HG03457 (cell line): Measurements from ENCODE around the gene FTH1.
"Not testable (repeated sequence)": the region's sequence is repeated elsewhere in the genome, so short reads cannot be mapped to it uniquely, and the experiment has no call there.

Experiments used
- ATAC-seq: cut with Tn5 transposase; IDR thresholded peaks from one replicate; pipeline ENCODE4 v1.9.1; 2021; ENCODE audit warnings: moderate number of reproducible peaks; ENCODE audit not compliant: unreplicated experiment

FTH1 gene

DNA sequence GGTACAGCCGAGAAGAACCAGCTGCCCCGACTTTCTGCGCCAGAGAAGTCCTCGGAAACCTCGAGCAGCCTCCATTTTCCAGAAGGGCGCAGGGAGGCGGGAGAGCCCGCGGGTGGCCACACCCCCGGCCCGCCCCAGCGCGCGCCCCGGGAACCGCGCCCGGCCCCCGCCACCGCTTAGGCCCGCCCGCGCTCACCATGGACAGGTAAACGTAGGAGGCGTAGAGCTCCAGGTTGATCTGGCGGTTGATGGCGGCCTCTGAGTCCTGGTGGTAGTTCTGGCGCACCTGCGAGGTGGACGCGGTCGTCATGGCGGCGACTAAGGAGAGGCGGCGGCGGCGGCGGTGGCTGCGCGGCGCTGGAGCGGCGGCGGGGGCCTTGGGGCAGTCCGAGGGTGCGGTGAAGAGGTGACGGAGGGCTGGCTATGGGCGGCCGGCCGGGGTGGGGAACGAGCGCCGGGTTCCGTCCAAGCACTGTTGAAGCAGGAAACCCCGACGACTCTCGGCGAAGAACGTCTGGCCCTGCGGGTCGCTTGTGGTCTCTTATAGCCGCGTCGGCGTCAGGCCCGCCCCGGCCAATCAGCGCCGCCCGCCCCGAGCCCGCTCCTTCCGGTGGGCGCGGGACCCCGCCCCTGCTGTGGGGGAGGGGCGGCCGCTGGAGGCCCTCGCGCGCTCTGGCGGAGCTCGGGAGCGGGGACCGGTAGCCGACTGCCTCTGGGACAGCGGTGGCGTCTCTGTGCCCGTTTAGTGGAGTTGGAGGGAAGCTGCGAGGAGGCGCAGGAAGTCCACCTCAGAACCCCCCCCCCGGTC lies at the start of gene FTH1:
Gene FTH1, minus strand, starts transcription at position 519 of the 808 bp plus-strand sequence. Its CDS starts 209 bp downstream, at position 310.
- peak; percentile 41 for ATAC-seq

DNA sequence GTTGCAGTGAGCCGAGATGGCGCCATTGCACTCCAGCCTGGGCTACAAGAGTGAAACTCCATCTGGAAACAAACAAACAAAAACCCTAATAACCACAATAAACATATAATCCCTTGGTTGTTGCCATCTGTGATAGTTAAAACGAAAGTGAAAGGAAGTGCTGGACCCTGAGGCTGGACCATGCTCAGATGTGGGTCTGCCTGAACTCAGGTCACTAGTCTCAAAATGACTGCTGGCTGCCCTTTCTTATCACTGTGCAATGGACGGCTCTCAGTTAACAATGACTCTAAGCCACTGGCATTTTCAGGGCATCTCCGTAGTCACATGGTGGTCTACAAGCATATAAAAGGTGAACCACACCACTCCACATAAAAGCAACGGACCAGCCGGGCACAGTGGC lies 48.2 kb upstream of the FTH1 start:
- no peak for ATAC-seq

DNA sequence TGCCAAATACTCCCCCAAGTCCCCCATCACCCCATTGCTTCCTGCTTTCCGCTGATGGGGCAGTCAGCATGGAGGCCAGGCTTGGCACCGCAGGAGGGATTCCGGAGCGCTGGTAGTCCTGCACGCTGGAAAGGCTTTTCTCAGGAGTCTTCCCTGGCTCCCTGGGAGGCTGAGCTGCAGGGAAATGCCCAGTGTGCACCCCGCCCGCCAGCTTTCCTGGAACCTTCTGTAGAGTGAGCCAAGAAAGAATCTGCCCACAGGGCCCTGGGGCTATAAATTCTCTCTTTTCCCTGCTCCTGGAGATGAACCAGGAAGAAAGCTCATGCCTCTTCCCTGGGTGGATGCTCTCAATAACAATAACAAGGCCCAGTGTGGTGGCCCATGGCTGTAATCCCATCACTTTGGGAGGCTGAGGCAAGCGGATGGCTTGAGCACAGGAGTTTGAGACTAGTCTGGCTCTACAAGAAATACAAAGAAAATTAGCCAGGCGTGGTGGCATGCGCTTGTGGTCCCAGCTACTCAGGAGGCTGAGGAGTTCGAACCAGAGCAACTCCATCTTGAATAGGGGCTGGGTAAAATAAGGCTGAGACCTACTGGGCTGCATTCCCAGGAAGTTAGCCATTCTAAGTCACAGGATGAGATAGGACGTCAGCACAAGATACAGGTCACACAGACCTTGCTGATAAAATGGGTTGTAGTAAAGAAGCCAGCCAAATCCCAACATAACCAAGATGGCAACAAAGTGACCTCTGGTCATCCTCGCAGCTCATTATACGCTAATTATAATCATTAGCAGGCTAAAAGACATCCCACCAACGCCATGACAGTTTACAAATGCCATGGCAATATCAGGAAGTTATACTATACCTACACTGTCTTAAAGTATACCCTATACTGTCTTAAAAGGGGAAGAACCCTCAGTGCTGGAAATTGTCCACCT lies 46.4 kb upstream of the FTH1 start:
- no peak for ATAC-seq

DNA sequence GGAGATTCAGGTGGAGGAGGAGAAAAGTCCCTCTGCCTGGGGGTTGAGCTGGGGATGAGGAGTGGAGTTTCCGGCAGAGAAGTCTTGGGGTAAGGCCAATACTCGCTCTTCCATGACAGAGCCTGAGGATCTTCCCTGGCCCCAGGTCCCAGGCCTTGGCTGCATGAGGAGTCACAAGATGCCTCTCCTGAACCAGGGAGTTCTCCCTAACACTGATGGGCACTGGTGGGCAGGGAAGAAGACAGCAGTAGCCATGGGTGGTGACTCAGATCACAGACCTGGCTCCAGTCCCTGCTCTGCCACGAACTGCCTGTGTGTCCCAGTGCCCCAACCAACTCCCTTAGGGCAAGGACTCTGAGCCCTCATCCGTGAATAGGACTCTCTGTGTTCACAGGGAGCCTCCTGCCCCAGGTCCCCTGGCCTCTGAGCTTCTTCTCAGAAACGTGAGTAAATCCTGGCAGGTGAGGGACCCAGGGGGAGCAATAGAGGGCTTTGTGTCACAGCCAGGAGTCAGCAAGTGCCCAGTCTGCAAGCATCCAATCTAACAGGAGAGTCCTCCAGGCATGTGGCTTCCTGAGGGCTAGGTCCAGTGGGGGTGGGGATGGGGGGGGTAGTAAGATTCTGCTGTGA lies 45.5 kb upstream of the FTH1 start:
- no peak for ATAC-seq

DNA sequence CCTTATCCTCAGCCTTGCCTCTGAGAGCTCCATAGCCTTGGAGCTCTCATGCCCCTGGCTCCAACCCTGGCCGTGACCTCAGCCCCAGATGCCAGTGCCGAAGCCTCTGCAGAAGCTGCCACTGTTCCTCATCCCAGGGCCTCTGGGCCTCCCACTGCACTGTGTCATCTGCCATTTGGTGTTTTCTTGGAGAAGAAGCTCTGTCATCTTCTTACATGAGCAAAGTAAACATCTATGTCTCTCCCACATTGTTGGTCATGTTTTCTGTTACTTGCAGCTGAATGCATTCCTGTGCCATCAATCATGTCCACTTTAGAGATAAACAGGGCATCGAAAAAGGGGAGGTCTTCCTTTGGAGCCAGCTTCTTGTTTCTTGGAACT lies 45.0 kb upstream of the FTH1 start:
- ATAC-seq = no peak

DNA sequence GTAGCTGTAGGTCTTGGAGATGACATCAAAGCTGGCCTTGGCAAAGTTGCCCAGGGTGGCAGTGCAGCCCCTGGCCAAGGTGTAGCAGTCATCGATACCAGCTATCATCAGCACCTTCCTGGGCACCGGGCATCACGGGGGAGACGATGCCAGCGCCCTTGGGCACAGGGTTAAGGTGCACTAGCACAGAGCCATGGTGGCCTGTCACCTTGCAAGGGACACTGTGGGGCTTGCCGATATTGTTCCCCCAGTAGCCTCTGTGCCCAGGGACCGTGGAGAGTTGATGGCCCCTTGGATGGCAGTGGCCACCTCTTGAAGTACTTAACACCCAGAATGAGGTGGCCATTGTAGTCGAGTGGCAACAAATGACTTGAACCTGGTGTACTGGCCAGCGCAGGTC lies 44.4 kb upstream of the FTH1 start:
- ATAC-seq = no peak

DNA sequence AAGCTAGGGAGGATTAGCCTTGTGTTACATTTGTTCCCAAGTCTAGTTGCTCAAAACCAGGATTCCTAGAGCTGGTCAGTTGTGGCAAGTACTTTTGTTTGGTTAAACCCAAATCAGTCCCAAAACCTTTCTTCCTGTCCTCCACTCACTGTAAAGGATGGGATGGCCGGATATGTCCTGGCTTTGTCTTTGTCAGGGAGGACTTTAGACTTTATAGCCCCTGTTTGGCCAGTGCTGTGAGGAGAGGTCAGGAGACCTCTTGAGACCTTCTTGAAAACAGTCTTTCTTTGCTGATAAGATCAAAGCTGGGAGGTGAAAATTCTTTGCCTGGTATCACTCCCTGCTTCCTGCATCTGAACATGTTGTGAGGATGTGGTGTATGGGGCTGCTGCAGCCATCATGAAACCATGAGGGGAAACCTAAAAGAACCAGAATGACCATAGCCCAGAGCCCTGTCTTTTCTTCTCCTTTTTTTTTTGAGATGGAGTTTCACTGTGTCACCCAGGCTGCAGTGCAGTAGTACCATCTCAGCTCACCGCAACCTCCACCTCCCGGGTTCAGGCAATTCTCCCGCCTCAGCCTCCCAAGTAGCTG lies 43.6 kb upstream of the FTH1 start:
- ATAC-seq = no peak

DNA sequence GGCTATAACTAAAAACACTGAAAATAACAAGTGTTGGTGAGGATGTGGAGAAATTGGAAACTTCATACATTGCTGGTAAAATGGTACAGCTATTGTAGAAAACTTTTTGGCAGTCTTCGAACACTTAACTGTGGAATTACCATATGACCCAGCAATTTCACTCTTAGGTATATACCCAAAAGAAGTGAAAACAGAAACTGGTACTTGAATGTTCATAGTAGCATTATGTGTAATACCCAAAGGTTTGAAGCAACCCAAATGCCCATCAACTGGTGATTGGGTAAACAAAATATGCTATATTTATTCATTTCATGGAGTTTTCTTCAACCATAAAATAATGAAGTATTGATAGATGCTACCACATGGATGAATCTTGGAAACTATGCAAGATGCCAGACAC lies 40.8 kb upstream of the FTH1 start:
- ATAC-seq = no peak

DNA sequence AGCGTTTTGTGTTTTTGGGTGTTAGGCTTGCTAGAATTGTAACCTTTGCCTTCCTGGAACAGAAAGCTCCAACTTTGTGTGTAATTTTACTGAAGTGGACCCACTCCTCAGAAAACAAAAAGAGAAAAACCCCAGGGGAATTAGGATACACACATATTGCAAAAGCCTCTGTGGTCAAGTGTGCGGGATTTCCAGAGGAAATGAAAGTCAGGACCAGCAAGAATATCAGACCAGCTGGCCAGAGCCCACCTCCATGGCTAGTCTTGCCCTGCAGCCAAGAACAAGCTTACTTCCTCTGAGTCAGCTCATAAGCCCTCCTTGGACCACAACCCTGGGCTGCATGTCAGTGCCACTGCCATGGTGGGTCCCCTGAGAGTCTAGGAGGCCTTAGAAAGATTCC lies 37.0 kb upstream of the FTH1 start:
- no peak for ATAC-seq

DNA sequence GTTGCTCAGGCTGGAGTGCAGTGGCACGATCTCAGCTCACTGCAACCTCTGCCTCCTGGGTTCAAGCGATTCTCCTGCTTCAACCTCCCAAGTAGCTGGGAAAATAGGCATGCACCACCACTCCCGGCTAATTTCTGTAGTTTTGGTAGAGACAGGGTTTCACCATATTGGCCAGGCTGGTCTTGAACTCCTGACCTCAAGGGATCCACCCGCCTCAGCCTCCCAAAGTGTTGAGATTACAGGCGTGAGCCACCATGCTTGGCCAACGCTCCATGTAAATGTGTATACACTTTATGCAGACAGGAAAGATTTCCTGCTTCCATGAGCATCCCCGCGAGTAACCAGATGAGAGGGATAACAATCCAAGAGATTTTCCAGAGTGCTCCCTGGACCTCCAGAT lies 34.8 kb upstream of the FTH1 start:
- not testable (repeated sequence) for ATAC-seq

DNA sequence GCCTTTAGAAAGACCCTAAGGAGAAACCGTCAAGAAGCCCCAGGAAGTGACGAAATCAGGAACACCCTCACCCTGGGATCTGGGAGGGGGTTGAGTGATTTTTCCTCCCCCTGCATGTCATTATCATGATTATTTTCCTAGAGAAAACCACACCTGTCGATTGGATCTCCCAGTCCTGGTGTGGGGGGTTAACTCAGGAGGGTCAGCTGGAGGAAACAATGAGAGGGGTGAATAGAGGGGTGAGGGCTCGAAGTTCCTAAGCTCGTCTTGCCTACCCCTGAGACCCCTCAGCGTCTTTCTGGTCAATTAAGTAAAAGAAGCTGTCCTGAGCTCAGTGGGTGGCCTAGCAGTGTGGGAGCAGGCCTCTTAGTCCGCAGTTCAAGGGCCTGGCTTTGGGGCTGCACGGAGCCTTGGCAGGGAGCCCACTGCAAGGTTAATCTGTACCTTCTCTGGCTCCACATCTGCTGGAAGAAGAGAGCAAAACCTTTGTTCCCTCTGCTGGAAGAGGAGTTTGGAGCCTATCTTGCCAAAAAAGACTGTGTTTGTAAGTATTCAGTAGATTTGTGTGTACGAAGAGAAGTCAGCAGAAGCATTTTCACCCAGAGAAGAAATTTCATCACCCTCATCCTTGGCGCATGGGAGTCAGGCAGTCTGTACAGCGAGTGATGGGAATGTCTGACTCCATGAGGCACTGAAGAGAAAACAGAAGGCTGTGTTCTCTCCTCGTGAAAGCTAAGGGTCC lies 34.2 kb upstream of the FTH1 start:
- no peak for ATAC-seq

DNA sequence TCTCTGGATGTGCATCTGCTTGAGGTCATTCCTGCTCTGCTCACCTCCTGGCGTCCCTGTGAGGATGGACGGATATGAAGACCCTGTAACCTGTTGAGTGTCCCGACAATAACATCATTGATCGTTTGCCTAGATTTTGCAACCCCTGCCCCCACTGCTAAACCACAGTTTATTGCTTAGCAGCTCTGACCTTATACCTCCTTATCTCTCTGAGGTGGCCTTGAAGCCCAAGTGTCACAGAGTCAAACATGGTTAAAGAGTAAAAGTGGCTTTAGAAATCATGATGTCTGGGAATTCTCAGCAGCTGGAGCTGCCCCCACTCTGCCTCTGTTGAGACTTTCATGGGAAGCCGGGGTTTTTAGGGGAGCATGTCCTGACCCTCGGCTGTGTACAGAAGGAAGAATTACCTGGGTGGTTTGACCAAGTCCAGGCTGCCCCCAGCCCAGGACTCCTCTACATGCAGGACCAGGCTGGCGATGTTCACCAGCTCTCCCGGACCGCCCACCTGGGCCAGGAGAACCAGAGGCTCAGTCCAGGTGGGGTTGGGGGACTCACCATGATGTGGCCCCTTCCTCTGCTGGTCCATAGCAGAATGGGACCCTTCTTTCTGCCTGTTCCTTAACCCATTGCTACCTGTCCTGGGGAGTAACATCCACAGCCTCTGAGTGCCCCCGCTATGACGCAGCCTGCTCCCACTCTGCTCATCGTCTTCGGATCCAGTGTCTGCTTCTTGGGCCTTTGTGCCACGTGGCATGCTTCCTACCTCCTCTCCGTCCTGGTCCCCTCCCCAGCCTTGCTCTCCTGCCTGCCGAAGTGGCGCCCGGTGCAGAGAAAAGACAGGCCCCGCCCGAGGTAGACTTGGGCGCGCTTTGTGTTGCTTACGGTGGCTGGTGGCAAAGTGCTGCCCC lies 33.4 kb upstream of the FTH1 start:
- no peak for ATAC-seq

DNA sequence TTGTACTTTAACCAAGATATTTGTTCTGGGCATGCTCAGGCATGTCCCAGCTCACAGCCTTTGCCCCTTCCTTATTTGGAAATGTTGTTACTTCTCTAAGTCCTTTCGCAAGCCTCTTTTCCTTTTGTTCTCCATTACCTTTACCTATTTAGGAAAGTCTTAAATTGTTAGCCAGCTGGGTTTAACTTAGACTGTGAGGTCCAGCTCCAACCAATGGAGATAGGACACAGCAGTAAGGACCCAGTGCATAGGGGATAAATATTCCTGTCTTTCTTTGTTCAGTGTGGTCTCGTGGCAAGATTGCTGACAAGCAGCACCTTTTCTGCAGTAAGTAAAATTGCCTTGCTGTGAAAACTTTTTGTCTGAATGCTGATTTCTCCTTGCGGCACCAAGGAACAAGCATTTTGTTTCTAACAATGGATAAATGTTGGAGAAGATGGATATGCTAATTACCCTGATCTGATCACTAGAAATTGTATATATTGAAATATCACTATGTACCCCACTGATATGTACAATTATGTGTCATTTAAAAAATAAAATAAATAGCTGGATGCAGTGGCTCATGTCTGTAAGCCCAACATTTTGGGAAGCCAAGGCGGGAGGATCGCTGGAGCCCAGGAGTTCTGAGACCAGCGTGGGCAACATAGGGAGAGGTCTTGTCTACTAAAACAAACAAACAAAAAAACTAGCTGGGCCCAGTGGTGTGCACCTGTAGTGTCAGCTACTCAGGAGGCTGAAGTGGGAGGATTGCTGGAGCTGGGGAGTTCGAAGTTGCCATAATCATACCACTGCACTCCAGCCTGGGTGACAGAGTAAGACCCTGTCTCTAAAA lies 31.9 kb upstream of the FTH1 start:
- ATAC-seq = no peak

DNA sequence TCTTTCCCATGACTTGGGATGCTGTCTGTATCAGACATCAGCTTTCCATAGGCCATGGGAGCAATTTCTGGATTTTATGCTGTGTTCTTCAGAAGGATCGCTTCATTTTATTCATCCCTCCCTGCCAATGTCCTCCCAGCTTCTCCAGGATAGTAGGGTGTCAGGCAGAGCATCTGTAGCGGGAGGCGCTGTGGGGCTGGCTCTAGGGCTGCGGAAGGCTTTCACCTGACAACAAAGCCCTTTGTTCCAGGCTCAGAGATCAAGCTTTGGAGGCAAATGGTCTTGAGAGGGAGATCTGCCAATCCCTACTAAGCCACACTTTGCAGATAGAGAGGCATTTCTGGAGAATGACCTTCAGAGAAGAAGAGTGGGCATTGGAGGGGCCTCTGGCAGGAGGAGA lies 29.5 kb upstream of the FTH1 start:
- ATAC-seq = no peak

DNA sequence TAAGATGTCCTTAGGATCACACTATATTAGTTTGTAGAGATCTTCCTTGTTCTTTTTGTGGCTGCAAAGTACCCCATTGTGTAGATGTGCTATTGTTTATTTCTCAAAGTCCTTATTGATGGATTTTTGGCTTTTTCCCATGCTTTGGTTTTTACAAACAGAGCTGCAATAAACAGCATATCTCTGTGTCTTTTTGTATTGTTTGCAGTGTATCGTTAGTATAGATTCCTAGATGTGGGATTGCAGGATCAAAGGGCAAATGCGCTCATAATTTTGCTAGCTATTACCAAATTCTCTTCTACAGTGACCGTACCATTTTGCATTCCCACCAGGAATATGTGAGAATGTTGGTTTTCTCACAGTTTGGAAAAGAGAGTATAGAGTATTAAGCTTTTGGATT lies 27.5 kb upstream of the FTH1 start:
- ATAC-seq = no peak

DNA sequence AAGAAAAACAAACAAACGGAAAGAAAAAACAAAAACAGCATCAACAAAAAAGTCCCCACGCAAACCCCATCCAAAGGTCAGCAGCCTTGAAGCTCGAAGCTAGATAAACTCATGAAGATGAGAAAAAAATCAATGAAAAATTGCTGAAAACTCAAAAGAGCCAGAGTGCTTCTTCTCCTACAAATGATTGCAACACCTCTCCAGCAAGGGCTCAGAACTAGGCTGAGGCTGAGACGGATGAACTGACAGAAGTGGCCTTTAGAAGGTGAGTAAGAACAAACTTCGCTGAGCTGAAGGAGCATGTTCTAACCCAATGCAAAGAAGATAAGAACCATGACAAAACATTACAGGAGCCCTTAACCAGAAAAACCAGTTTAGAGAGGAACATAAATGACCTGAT lies 18.4 kb upstream of the FTH1 start:
- ATAC-seq = no peak

DNA sequence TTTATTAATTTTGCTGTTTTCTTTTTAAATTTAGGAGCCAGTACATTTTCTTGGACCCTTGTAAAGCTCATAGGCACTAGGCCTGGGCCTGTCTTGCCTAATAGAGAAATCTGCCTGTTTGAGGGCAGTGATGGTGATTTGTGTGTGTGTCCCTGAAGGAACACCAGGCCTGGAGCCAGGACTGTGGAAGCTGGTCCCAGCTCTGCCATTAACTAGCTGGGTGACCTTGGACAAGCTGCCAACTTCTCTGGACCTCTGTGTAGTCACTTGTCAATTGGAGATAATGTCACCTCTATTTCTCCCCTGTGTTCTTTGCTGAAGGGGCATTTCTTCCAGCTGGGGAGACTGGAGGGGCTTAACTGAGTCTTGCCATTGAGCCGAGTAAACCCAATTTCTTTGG lies 16.0 kb upstream of the FTH1 start:
- no peak for ATAC-seq

DNA sequence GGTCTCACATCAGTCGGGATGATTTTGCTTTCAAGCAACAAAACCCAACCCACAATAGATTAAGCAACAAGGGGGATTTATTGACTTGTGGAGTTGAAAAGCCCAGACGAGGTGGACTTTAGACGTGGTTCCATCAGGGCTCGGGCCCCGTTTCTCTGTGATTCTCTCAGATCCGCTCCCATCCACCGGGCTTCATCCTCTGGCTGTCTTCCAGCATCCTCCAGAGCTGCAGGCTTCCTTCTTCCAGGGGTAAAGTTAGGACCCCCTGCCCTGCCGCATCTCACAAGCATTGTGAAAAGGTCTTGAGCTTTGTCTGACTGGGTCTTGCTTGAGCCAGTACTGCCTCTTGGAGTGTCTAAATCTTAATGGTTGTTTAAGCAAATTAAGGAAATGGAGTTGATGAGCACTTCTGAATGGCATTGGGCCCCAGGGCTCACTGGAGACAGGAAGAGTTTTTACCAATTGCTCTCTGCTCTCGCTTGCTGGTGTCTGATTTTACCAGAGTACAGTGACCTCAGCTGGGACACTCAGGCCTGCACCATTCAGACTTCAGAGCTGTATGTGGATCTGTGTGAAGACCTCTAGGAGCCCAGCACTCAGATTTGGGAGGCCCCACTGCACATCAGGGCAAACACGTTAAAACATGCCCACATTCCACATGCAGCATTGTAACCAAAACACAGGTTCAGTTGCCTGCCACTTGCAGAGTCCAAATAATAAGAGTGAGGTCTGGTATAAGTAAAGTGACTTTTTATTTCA lies 13.5 kb upstream of the FTH1 start:
- no peak for ATAC-seq
